Measurements from ENCODE around the gene NMNAT3.

The NMNAT3 gene

GRCh38 chr3:139674571-139675260 lies 3.1 kb downstream of the NMNAT3 start:
- DNase-seq: no peak

- DNase-seq: no peak
These were observed 4.9 kb downstream of the NMNAT3 start for GRCh38 chr3:139672884-139673283.

- peak in 2 of 3 experiments; percentile 33 to 72 for DNase-seq
These were observed 5.7 kb downstream of the NMNAT3 start for GRCh38 chr3:139671863-139672646.

- no peak for DNase-seq
These were observed 6.7 kb downstream of the NMNAT3 start for GRCh38 chr3:139671107-139671506.

GRCh38 chr3:139670196-139670595 lies 7.6 kb downstream of the NMNAT3 start:
- DNase-seq: no peak

- no peak for DNase-seq
These were observed 9.4 kb downstream of the NMNAT3 start for GRCh38 chr3:139668332-139668731.

GRCh38 chr3:139664958-139665357 lies 12.8 kb downstream of the NMNAT3 start:
- DNase-seq: no peak

GRCh38 chr3:139660269-139660668 lies 17.5 kb downstream of the NMNAT3 start:
- DNase-seq: no peak

- DNase-seq: no peak
These were observed 18.3 kb downstream of the NMNAT3 start for GRCh38 chr3:139659511-139659910.

GRCh38 chr3:139657936-139658335 lies 19.8 kb downstream of the NMNAT3 start:
- no peak for DNase-seq

- no peak for DNase-seq
These were observed 20.3 kb downstream of the NMNAT3 start for GRCh38 chr3:139657434-139657833.

- DNase-seq: no peak
These were observed 21.7 kb downstream of the NMNAT3 start for GRCh38 chr3:139655909-139656595.

GRCh38 chr3:139654637-139655365 lies 23.0 kb downstream of the NMNAT3 start:
- peak; percentile 7 to 78 (median 45) for DNase-seq

- DNase-seq: no peak
These were observed 24.2 kb downstream of the NMNAT3 start for GRCh38 chr3:139653582-139653981.

- no peak for DNase-seq
These were observed 25.2 kb downstream of the NMNAT3 start for GRCh38 chr3:139652561-139652960.

GRCh38 chr3:139647866-139648435 lies 29.8 kb downstream of the NMNAT3 start:
- no peak for DNase-seq

GRCh38 chr3:139646512-139646911 lies 31.3 kb downstream of the NMNAT3 start:
- DNase-seq: no peak

GRCh38 chr3:139642996-139643395 lies 34.8 kb downstream of the NMNAT3 start:
- DNase-seq: no peak

- no peak for DNase-seq
These were observed 37.3 kb downstream of the NMNAT3 start for GRCh38 chr3:139640456-139640855.

GRCh38 chr3:139639662-139640061 lies 38.1 kb downstream of the NMNAT3 start:
- DNase-seq: no peak

- no peak for DNase-seq
These were observed 39.3 kb downstream of the NMNAT3 start for GRCh38 chr3:139638518-139638917.

GRCh38 chr3:139636511-139636910 lies 41.3 kb downstream of the NMNAT3 start:
- no peak for DNase-seq

Data from NCI-H1417 (cell line).